ENCODE data around the gene LTBP1.
A peak's percentile ranks its signal among the peaks of the same experiment; 100 is the strongest.
"Not testable (repeated sequence)": the region's sequence is repeated elsewhere in the genome, so short reads cannot be mapped to it uniquely, and the experiment has no call there.

LTBP1 gene

DNA sequence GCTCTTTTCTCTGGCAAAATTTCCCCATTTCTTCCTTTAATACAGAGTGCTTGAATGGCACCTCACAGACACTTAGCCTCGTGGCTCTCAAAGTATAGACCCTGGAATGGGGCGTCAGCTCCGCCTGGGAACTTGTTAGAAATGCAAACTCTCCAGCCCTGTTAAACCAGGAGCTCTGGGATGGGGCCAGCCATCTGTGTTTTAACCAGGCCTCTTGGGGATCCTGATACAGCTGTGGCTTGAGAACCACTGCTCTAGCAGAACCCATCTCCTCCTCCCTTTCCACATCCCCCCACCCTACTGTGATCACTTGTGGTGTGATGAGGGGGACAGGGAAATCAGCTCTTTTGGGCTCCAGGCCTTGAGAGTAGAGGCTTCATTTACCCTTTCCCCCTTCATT lies 15.9 kb downstream of the LTBP1 start:
- DNase-seq: no peak

DNA sequence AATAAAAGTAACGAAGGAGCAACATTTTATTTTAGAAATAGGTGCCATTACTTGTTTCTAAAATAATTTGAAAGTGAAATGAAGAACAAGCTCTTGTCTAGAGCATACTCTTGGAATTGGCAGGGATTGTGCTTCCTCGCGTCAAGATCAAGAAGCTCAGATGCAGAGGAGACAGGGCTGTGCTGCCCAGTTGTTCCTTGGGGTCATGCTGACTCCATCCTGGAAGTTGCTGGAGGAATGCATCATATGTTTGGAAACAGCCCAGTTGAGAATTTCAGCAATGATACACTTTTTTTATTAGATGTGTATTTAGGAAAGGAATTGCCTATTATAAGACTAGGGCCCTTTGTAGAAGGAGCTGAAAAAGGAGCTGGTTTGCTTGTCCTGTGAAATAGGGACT lies 17.2 kb downstream of the LTBP1 start:
- peak; percentile 48 for DNase-seq

DNA sequence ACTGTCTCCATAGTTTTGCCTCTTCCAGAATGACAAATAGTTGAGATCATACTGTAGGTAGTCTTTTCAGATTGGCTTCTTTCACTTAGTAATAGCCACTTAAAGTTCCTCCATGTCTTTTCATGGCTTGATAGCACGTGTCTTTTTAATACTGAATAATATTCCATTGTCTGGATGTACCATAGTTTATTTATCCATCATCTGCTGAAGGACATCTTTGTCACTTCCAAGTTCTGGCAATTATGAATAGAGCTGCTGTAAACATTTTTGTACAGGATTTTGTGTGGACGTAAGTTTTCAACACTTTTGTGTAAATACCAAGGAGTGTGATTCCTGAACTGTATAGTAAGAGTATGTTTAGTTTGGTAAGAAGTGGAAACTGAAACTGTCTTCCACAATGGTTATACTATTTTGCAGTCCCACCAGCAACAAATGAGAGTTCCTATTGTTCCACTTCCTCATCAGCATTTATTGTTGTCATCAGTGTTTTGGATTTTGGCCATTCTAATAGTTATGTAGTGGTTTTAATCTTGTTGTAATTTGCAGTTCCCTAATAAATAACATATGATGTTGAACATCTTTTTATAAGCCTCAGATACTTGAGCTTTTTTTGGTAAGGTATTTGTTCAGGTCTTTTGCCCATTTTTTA lies 18.9 kb downstream of the LTBP1 start:
- DNase-seq: no peak

GRCh38 chr2:32969444-32970162 lies 22.9 kb downstream of the LTBP1 start:
- no peak for DNase-seq

GRCh38 chr2:32973772-32974171 lies 27.0 kb downstream of the LTBP1 start:
- DNase-seq: not testable (repeated sequence)

DNA sequence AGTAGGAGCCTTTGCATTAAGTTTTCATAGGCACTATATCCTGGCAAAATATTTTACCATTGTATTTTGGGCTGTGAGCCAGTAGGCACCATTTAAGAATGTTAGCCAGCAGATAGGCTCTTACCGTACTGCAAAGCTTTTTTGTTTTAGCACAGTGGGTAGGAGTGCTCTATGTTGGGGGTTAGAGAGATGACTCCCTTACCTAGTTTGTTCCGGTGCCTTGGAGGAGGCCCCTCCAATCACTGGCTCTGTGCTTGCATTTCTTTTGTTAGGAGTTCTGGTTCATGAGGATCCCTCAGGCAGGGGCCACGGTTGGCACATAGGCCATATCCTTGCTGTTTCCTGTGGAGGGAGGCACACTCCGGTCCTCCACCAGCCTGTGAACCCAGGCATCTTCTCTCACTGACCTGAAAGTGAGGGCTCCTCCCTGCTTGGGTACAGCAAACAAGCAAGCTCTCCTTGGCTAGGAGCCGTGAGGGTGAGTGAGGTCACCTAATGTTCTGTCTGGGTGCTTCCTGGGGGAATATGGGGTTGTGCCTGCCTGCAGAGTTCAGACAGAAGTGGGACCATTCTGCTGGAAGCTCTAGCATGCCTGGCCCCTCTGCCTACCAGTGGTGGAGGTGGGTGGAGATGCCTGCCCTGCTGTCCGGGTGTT lies 29.8 kb downstream of the LTBP1 start:
- no peak for DNase-seq

DNA sequence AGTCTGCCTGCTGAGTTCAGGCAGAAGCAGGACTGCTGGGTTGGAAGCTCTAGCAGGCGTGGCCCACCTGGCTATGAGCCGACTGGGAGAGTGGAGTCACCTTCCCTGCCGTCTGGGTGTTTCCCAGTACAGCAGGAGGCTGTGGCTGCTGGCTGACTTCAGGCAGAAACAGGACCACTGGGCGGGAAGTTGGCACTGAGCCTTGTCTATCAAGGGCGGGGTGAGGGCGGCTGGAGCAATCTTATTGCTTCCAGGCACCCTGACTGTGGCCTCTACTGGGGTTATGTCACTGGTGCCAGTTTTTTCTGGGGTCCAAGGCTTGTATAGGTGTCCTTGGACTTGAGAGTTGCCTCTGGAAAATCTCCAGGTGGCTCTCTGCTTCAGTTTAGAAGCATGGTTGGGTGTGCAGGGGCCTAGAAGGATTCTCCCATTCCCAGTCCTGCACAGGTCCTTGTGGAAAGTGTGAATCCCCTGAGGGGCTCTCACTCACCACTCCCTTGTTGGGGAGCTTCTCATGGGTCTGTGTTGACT lies 30.5 kb downstream of the LTBP1 start:
- DNase-seq: no peak

GRCh38 chr2:32981612-32982011 lies 34.9 kb downstream of the LTBP1 start:
- no peak for DNase-seq

DNA sequence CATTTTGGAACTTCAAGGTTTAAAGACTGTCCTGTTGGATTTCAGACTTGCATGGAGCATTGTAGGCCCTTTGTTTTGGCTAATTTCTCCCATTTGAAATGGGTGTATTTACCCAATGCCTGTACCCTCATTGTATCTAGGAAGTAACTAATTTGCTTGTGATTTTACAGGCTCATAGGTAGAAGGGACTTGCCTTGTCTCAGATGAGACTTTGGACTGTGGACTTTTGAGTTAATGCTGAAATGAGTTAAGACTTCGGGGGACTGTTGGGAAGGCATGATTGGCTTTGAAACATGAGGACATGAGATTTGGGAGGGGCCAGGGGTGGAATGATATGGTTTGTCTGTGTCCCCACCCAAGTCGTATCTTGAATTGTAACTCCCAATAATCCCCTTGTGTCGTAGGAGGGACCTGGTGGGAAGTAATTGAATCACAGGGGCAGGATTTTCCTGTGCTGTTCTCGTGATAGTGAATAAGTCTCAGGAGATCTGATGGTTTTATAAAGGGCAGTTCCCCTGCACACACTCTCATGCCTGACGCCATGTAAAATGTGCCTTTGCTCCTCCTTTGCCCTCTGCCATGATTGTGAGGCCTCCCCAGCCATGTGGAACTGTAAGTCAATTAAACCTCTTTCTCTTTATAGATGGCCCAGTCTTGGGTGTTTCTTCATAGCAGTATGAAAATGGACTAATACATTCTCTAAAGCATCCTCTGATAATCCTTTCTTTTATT lies 36.6 kb downstream of the LTBP1 start:
- DNase-seq: not testable (repeated sequence)

DNA sequence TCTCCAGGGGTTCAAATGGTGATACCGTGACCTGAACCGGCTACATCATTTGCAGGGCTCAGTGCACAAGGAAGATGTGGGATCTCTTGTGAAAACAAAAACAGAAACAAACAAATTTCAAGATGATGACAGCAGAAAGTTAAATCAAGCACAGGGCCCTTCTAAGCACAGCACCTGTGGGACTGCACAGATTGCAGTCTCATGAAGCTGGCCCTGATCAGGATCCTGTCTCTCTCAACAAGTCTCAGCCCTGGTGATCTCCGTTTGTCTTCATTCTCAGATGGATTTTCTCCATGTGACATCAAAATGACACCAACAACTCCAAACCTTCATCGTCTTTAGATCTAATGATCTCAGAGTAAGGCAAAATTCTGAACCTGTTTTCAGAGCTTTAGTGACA lies 39.7 kb downstream of the LTBP1 start:
- no peak for DNase-seq

DNA sequence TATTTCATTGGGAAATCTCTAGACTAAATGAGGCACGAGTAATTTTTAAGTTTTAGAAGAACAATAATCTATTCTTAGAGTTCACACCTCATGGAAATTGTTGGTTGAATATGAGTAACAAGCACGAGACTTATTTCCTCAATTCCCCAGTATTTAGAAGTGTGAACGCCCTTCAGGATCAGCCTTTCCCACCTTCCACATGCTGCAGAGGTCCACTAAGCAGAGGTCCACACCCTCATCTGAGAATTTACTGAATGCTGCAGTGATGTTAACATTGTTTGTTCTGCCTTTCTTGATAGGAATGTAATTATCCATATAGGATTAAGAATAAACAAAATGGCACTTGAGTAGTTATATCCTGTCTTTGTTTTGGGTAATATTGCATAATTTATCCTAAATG lies 41.8 kb downstream of the LTBP1 start:
- DNase-seq: no peak

DNA sequence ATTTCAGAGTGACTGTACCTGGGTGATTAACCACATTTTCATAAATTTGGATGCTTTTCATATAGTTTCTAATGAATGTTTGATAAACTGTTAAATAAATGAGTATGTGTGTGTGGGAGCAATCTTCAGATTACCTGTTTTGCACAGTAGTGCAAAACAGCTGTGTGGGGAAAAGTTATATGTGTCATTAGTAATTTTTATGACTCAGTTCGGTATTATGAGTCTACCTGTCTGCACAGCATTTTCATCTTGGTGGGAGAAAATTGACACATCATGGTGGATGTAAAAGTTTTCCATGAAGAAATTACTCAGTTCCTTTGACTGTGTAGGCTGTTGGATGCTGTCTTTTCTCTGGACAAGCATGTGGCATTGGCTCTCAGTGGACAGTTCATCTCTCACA lies 43.8 kb downstream of the LTBP1 start:
- DNase-seq: no peak

DNA sequence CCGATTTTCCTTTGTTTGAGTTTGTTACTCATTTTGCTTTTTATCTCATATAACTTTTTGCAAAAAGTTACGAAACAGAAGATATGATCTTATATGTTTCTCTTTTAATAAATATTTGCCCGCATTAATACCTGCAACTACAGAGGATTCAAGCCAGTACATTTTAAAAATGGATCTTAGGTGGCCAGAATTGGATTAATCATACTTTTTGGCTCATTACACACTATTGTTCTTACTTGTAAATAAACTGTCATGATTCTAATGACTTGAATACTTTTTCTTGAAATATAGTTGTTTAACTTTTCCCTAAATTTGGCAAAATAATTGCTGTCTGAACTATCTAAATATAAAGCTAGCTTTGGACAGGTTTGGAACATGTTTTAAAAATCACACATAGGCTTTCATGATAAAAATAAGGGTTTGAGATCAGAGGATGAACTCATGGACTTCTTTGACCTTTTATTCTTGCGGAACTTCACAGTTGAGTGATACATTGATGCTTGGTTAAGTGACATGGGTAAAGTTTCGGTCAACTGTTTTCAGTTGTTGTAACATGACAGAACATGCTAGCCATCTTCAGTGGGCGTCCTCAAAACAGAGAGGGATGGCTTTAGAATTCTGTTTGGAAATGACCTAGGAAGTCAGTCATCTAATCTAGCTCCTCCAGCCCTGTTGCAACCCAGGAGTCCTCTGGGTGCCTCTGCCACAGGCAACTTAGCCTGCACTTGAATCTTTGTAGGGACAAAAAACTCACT lies 44.5 kb downstream of the LTBP1 start:
- no peak for DNase-seq

DNA sequence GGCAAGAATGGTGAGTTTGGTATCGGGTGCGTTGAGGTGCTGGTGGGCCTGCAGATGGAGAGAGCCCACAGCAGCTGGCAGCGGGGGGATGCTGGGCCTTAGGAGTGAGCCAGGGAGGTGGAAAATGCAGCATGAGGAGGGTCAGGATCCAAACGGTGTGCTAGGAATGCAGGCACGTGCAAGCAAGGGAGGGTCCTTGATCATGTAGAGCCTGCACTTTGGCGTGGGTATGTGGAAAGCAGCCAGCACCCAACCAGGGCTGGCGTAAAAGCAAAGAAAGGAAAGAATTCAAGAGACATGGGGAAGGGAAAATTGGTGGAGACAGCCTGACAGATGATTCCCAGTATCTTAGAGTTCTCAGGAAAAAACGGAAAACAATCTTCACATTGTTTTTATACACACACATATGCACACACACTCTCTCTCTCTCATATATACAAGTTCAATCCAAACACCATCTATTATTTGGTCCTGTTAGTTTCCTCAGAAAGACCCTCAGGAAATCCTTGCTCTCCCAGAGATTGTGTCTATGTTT lies 46.3 kb downstream of the LTBP1 start:
- DNase-seq: no peak

DNA sequence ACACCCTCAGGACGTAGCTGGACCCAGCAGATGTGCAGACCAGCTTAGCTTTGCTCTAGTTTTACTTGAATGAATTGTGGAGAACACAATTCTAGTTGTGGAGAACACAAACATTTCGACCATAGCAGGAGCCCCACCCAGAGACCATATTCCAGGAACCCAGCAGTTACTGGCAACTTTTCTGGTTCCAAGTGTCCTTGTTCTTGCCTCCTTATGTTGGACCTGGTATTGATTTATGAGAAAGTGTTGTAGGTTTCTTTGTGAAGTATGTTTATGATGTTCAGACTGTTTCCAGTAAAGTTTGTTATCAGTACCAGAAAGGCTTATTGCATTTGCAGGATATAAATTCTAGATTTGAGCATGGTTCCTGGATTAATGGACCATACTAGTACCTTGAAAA lies 51.0 kb downstream of the LTBP1 start:
- DNase-seq: no peak

DNA sequence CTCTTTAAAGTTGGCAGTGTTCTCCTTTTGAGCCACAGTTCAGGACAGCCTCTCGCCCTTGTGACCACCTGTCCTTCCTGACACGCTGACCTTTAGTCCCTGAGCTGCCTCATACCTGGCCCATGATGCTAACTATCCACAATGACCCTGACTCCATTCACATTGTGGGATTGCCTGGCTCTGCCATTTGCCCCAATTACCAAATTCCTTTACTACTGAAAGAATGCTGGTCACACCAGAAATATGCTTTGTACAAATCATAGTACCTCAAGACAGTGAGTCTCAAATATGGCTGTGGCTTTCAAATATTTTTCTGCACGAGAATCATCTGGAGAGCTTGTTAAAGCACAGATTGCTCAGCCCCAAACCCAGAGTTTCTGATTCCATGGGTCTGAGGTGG lies 54.2 kb downstream of the LTBP1 start:
- DNase-seq: peak; percentile 71

DNA sequence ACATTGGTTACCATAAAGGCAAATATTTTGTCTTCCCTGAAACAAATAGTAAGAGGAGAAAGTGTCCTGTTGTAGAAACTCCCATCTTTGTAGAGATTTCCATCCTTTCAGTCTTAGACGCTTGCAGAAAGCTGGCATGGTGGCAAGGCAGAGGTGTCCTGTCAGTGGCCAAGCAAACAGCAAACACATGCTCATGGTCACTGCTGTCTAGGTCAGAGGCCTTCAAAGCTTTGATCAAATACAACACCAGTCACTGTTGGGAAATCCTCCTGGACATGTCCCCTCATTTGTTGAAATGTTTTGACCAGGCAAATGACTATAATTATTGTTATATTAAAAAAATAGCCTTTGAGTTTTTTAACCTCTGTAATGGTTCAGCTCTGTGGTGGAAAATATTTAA lies 55.1 kb downstream of the LTBP1 start:
- DNase-seq: no peak

DNA sequence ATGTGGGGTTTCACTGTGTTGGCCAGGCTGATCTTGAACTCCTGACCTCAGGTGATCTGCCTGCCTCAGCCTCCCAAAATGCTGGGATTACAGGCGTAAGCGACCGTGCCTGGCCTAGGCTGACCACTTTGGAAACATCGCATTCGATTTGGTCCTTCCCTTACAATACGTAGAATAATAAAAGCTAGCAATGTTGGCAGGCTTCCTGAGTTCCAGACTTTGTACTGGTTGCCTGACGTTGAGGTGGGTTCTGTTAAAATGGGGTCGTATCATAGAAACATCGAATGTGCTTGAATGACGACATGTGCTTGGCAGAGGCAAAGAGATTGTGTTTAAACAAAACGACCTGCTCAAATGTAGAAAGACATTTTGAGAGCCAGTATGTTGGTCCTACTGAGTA lies 56.1 kb downstream of the LTBP1 start:
- DNase-seq: no peak

DNA sequence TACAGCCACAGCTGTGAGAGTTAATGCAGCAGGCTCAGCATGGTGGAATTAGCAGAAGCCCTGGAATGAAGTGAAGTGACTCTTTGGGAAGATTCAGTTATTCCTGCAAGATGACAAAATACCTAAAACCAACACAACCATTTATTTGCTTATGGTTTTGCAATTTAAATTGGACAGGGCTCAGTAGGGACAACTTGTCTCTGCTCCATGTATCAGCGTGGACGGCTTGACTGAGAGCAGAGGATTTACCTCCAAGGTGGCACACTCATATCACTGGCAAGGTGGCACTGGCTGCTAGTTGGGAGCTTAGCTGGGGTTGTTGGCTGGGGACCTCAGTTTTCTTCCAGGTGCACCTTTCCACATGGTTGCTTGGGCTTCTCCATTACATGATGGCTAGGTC lies 58.3 kb downstream of the LTBP1 start:
- no peak for DNase-seq

- DNase-seq: no peak
These were observed 62.0 kb downstream of the LTBP1 start for GRCh38 chr2:33008716-33009115.

DNA sequence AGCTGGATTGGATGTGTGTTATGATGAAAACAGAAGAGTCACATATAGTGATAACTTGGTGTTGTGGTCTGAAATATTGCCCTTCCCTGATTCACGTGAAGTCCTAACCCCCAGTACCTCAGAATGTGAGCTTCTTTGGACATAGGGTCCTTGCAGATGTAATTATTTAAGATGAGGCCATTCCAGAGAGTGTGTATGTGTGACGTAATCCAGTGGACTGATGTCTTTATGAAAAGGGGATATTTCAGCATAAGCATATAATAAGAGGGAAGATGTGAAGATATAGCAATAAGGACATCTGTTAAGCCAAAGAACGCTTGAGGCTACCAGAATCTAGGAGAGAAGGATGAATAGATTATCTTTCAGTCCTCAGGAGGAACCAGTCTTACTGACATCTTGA lies 62.5 kb downstream of the LTBP1 start:
- DNase-seq: no peak

- no peak for DNase-seq
These were observed 64.6 kb downstream of the LTBP1 start for GRCh38 chr2:33011373-33011772.

Measured in fibroblast of skin of scalp (primary cell).